ENCODE measurements around the gene KCNK10.

DNA sequence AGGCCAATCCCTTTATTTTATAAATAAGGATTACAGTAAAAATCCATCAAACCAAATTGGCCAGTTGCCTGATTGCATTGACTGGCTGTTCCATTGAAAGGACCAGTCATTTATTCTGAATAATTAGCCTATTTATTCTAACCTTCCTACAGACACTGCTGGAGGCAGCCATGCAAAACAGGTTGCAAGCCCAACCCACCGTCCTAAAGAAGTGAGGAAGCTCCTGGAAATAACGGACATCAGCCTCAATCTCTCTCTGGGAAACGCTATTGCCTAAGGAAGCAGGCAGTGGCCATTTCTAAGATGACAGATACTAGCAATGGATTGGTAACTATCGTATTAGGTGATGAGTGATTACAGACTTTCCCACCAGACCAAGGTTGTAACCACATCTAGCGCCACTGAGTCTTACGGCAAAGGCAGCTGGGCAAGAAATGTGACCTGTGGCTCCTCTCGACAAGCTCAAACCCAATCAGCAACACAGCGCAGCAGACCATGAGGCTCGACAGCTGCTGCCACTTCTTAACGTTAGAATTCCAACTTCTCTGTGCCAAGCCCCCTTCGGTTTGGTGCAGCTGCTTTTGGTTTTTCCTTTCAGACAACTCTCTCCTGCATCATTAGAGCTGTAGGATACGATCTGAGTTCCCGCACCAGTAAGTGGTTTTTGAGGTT is 134.2 kb downstream of the KCNK10 start:
- TF ChIP-seq CTCF (IDR thresholded peaks at IDR 0.05) (no peak), POLR2A (IDR thresholded peaks at IDR 0.05) (no peak)
